Activated CD8-positive, alpha-beta T cell treated with anti-CD3 and anti-CD28 coated beads for 36 hours (primary cell): ENCODE results near the gene FUBP3. TPM values are rescaled to one million over a fixed set of nuclear protein-coding genes. Genes with fewer than 3 reads are reported as not detected.

Source experiments
- ATAC-seq: fragments of 200-7000 bp; cut with Tn5 transposase; one replicate; pipeline ENCODE4 v1.10.0; 2021; ENCODE audit warnings: mild to moderate bottlenecking, moderate library complexity
- CTCF ChIA-PET: fragments of 350-600 bp; sonication (Branson Sonifier 250); formaldehyde crosslinking; loops from one replicate; lab custom pipeline; 2021; ENCODE audit warnings: antibody characterized with exemption; lab: Charles Lee
- POLR2A ChIA-PET: fragments of 350-600 bp; sonication (Branson Sonifier 250); formaldehyde crosslinking; loops from one replicate; lab custom pipeline; 2021; ENCODE audit warnings: antibody characterized with exemption; lab: Charles Lee
- DNase-seq: peaks from one replicate; pipeline ENCODE4 v3.0.0-alpha.2; 2020
- H3K27ac Mint-ChIP-seq: one replicate; pipeline ENCODE4 v1.8.0; 2021; ENCODE audit warnings: mild to moderate bottlenecking, mixed read lengths
- H3K27me3 Mint-ChIP-seq: one replicate; pipeline ENCODE4 v1.8.0; 2021; ENCODE audit warnings: mixed read lengths
- H3K36me3 Mint-ChIP-seq: one replicate; pipeline ENCODE4 v1.8.0; 2021; ENCODE audit warnings: low read depth, mixed read lengths
- H3K4me1 Mint-ChIP-seq: one replicate; pipeline ENCODE4 v1.8.0; 2021; ENCODE audit warnings: low read depth, mixed read lengths
- H3K4me3 Mint-ChIP-seq: one replicate; pipeline ENCODE4 v1.8.0; 2021; ENCODE audit warnings: mild to moderate bottlenecking, moderate library complexity, mixed read lengths
- H3K9me3 Mint-ChIP-seq: one replicate; pipeline ENCODE4 v1.8.0; 2021; ENCODE audit warnings: mixed read lengths
- CTCF ChIP-seq: fragments of 200-600 bp; IDR thresholded peaks from one replicate; pipeline ENCODE4 v1.8.0; 2022; ENCODE audit warnings: antibody characterized with exemption, mild to moderate bottlenecking
- intact Hi-C: fragments of 100-400 bp; cut with micrococcal nuclease; formaldehyde crosslinking; loops from one replicate; pipeline ENCODE4 v1.10.0; 2022
- total RNA-seq, 2 experiments: library from RNA; stranded (reverse); gene quantifications; one replicate each; pipeline ENCODE4 v1.2.3, GENCODE V29; 2021

Gene FUBP3
- total RNA-seq, 2 experiments from 2014 or later = 32.9 to 42.9 TPM

GRCh38 chr9:130544364-130544763 is 35.0 kb upstream of the FUBP3 start:
- no peaks in the 10 kb centered on the region for H3K36me3 Mint-ChIP-seq
- ChIA-PET CTCF (no interaction called here), POLR2A (no interaction called here)
- TF ChIP-seq CTCF = no peak
- no peaks in the 10 kb centered on the region for H3K4me1 Mint-ChIP-seq
- ATAC-seq (no peak), DNase-seq (no peak)
- intact Hi-C loops = no loop called here
- no peak overlapping the region for H3K4me3 Mint-ChIP-seq
- H3K9me3 Mint-ChIP-seq = peaks cover 7% of the 10 kb centered on the region
- H3K27ac Mint-ChIP-seq = no peak overlapping the region
- peaks cover 10% of the 10 kb centered on the region for H3K27me3 Mint-ChIP-seq

GRCh38 chr9:130548103-130548502 is 31.3 kb upstream of the FUBP3 start:
- ChIA-PET POLR2A (no interaction called here), CTCF (interaction anchor here (0.5 kb wide), 1 partner anchor 19 kb away, joined by 3 read pairs; no protein-coding TSS in a partner anchor)

GRCh38 chr9:130549093-130549735 is 30.2 kb upstream of the FUBP3 start:
- Mint-ChIP-seq H3K9me3 (peaks cover 10% of the 10 kb centered on the region), H3K4me1 (no peaks in the 10 kb centered on the region), H3K4me3 (no peak overlapping the region), H3K36me3 (no peaks in the 10 kb centered on the region), H3K27me3 (peaks cover 1% of the 10 kb centered on the region), H3K27ac (no peak overlapping the region)
- intact Hi-C loops = no loop called here
- no peak for DNase-seq
- no peak for ATAC-seq
- CTCF ChIA-PET = no interaction called here
- POLR2A ChIA-PET = no interaction called here
- no peak for TF ChIP-seq CTCF

More at GRCh38 chr9:130548103-130548502, 31.3 kb upstream of the FUBP3 start:
- H3K27ac Mint-ChIP-seq = no peak overlapping the region
- no peak for ATAC-seq
- no peak for TF ChIP-seq CTCF
- peaks cover 10% of the 10 kb centered on the region for H3K9me3 Mint-ChIP-seq
- H3K36me3 Mint-ChIP-seq = no peaks in the 10 kb centered on the region
- H3K4me3 Mint-ChIP-seq = no peak overlapping the region
- peaks cover 1% of the 10 kb centered on the region for H3K27me3 Mint-ChIP-seq
- no peak for DNase-seq
- intact Hi-C loops = no loop called here
- no peaks in the 10 kb centered on the region for H3K4me1 Mint-ChIP-seq

GRCh38 chr9:130554606-130555005 is 24.8 kb upstream of the FUBP3 start:
- ChIA-PET POLR2A (interaction anchor here (0.6 kb wide), 1 partner anchor 285 kb away, joined by 3 read pairs; no protein-coding TSS in a partner anchor), CTCF (no interaction called here)
- Mint-ChIP-seq H3K4me3 (no peak overlapping the region), H3K4me1 (no peaks in the 10 kb centered on the region), H3K27me3 (peaks cover 1% of the 10 kb centered on the region), H3K36me3 (no peaks in the 10 kb centered on the region), H3K27ac (no peak overlapping the region), H3K9me3 (peaks cover 2% of the 10 kb centered on the region)
- ATAC-seq (no peak), DNase-seq (no peak)
- TF ChIP-seq CTCF = no peak
- intact Hi-C loops = no loop called here

GRCh38 chr9:130555061-130555460 is 24.3 kb upstream of the FUBP3 start:
- no peak overlapping the region for H3K27ac Mint-ChIP-seq

More at GRCh38 chr9:130555061-130555460, 24.3 kb upstream of the FUBP3 start:
- intact Hi-C loops = no loop called here
- ChIA-PET CTCF (no interaction called here), POLR2A (interaction anchor here (0.6 kb wide), 1 partner anchor 285 kb away, joined by 3 read pairs; no protein-coding TSS in a partner anchor)
- no peaks in the 10 kb centered on the region for H3K4me1 Mint-ChIP-seq
- ATAC-seq (no peak), DNase-seq (no peak)
- no peaks in the 10 kb centered on the region for H3K36me3 Mint-ChIP-seq
- TF ChIP-seq CTCF = no peak
- no peaks in the 10 kb centered on the region for H3K9me3 Mint-ChIP-seq
- no peak overlapping the region for H3K4me3 Mint-ChIP-seq
- H3K27me3 Mint-ChIP-seq = peaks cover 1% of the 10 kb centered on the region
